PFSK-1 (cell line): ENCODE results near the gene TTBK1.

Source experiments
- FOXP2 ChIP-seq: optimal IDR thresholded peaks from 2 replicates; pipeline ENCODE3; 2011; ENCODE audit warnings: borderline replicate concordance, control low read depth, inconsistent platforms; ENCODE audit not compliant: insufficient read depth; ENCODE audit errors: extremely low read length, extremely low read depth
- POLR2AphosphoS5 ChIP-seq: IDR thresholded peaks from 2 replicates; pipeline ENCODE4 v1.6.1; 2012; ENCODE audit warnings: low read depth, mild to moderate bottlenecking, control low read depth, low read length, moderate library complexity
- REST ChIP-seq, 2 experiments: IDR thresholded peaks; 2 replicates each; pipeline versions ENCODE4 v1.6.1 to v1.8.0; 2011 to 2012; ENCODE audit warnings: low read depth in 2 of 2, low read length in 2 of 2, control low read depth in 1 of 2, inconsistent platforms in 1 of 2, mild to moderate bottlenecking in 1 of 2, moderate library complexity in 1 of 2; ENCODE audit not compliant: insufficient read depth in 1 of 2
- SIN3A ChIP-seq: IDR thresholded peaks from 2 replicates; pipeline ENCODE4 v1.6.1; 2012; ENCODE audit warnings: mild to moderate bottlenecking, low read length, moderate library complexity, borderline replicate concordance; ENCODE audit not compliant: insufficient read depth
- TAF1 ChIP-seq: IDR thresholded peaks from 2 replicates; pipeline ENCODE4 v1.6.1; 2012; ENCODE audit warnings: low read length, control low read depth, borderline replicate concordance; ENCODE audit not compliant: insufficient read depth

- TF ChIP-seq POLR2AphosphoS5 (no peak), REST (IDR thresholded peaks at IDR 0.05; ENCODE audit: insufficient read depth in 1 of 2, low read depth in 2 of 2, low read length in 2 of 2) (no peak), TAF1 (no peak), FOXP2 (no peak), SIN3A (no peak)
These were observed 85.2 kb downstream of the TTBK1 start for GRCh38 chr6:43328528-43328927.
